Stimulated activated CD4-positive, alpha-beta T cell treated with anti-CD3 and anti-CD28 coated beads, Interleukin-2, amount 100 ng/mL, for 24 hours (primary cell): ENCODE measurements around the gene DNM3.

Experiments used
- DNase-seq, 2 donors: peaks; one replicate each; pipeline ENCODE4 v3.0.0-alpha.2; 2020

Gene DNM3

DNA sequence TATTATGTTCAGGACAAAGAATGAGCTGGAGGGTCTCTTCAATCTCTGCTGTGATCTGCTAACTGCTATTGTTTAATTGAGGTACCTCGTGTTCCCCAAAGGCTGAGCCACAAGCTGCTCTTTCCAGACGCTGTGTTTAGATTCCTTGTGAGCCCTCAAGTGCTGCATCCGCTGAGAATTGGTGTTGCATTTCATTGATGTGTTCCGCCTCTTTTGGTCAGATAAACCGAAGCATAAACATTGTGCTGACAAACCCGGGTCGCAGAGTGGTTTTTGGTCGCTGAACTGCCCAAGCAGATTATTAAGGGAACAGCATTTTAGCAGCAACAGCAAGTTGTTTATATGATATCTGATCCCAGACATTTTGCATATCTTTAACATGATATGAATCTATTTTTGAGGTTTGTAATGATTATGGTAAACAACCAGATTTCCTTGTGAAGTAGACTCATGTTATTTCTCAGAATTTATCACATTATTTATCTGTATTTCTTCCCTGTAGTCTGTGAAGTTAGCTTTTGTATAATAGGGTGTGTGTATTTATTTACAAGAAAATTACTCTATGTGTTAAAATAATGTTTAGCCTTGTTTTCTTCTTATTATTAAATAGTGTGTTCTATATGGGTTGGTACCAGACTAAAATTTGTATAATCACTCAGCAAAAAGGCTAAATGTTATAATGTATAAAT is 362.0 kb downstream of the DNM3 start:
- DNase-seq = no peak

DNA sequence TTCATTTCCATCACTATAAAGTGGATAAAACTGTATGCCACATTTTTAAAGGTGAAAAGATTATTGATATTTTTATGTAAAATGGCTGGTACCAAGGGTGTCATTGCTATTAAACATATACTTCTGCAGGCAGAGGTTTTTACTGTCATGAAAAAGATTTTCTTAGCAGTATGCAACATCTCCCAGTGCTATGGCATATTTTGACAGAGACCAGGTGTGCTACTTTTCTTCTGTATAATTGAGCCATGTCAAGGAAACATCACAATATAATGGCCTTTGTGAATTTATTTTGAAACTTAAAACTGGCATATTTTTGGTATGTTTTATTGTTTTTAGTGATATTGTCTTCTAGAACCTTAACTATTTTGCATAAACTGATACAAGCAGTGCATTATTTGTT is 362.6 kb downstream of the DNM3 start:
- DNase-seq = no peak

DNA sequence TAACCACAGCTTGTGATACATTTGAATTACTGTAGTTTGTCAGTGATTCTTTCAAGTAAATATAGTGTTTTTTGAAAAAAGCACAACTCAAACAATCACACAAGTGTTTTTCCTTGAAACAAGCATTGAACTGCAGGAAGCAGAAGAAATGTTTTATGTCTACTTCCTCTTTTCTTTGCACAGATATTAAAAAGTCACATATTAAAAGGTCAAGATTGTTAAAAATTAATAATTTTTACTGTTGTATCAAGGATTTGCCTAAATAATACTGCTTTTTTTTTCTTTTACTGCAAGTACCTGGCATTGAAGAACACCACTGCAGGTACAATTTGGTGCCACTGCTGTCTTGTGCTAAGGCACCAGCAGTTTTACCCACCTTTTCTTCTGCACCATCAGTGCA is 365.0 kb downstream of the DNM3 start:
- DNase-seq = no peak

DNA sequence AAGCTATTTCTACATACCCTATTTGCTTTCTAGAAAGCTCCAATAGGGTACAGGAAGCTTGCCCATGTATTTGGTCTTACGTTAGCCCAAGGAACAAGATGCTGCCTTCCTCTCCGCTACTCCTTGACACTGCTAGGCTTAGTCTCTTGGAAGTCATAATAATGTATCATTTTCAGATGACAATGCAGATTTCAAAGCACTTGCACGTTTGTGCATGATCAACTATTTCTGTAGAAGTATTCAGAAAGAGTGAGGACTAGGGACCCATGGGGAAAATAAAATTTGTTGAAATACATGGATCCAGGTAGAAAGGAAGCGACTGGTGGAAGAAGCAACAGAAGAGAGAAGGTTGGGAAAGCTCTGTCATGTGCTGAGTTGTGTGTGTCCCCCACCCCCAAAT is 367.3 kb downstream of the DNM3 start:
- no peak for DNase-seq

DNA sequence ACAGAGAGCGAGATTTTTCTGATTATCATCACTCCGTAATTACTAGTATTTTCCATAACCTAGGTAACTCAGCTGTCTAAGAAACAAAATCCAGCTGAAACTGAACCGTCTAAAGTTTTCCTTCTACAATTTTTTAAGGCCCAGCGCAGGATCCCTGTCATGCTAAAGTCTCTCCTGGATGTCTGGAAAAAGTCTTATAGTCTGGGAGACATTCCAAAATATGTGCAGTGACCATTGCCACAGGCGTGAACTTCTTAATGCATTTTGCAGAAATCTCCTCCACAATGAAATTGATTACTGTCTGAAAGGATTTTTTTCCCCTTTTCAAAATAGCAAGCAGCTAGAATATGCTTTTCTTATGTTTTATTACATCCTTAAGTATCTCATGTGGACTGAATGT is 369.9 kb downstream of the DNM3 start:
- no peak for DNase-seq

DNA sequence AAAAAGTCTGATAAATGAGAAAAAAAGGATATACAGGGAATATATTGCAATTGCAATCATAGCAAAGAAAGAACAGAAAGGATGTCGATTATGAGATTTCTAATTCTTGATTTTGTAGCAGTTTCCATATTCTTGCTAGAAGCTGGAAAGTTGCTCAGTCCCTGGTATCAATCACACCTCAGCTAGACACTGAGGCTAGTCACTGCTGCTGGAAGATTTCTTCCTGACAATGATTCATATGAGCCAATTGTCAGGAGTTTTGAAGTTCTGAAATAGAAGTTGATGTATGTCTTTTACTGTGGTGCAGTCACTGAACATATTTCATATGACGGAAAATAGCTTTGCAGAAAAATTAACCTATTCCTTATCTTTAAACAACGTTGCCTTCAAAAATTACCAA is 370.8 kb downstream of the DNM3 start:
- DNase-seq = no peak

DNA sequence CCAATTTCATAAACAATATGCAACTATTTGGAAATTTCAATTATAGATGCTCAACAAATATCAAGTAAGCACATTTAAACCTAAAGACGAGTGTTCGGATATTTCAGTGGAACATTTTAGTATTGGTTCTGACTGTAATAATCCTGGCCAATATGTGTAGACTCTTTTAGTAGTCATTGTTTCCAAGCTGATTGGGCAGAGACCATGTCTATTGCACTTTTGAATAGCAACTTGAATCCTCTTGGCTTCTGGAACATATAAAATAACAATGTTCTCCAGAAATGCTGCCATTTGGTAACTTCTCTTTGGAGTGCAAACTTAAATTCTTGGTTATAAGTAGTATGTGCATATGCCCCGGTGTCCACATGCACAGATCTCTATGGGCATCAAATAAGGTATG is 373.7 kb downstream of the DNM3 start:
- DNase-seq = no peak

DNA sequence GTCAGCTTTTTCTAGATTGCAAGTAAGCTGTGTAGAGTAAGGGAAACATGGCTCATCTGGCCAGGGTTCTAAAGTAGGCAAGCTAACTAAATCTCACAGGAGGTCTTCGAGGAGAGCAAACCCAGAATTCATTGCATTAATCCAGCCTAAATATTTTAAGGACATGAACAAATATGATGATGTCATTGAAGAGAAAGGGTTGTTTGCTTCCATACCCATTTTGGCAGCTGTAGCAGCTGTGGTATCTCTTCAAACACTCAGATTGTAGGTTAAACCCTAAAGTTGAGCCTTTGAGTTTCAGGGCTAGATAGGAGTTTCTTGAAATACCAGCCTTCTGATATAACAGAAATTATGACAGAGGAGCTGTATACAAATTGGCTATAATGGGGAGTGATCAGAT is 378.7 kb downstream of the DNM3 start:
- no peak for DNase-seq

DNA sequence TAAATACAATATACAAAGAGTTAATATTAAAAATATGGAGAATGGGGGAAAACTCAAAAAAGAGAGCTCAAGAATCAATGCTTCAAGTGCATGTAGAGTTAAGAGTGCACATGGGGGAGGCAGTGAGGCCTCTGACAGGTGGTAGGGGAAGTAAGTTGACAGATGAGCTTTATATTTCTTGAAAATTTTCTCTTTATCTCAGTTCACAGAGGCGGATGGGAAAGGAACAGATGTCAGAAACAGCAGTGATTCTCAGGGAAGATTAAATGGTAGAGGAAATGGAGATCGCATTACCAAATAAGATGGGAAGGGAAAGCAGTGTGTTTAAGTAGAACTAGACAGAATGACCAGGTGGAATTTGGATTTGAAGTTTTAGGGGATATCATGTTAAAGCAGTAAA is 379.1 kb downstream of the DNM3 start:
- no peak for DNase-seq

DNA sequence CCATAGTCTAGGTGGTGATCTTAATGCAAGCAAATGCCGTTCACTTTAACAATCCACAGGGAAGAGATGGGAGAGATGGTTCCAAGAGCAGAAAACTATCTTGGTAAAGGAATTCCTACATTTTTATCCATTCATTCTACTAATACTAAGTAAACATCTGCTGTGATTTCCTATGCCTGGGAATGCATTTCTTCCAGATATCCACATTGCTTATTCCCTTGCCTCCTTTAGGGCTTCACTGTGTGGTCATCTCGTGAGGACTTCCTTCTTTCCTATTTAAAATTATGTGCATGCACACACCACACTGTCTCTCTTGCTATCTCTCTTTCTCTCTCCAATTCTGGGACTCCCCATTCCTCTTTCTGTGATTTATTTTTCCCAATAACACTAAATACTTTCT is 380.1 kb downstream of the DNM3 start:
- no peak for DNase-seq

DNA sequence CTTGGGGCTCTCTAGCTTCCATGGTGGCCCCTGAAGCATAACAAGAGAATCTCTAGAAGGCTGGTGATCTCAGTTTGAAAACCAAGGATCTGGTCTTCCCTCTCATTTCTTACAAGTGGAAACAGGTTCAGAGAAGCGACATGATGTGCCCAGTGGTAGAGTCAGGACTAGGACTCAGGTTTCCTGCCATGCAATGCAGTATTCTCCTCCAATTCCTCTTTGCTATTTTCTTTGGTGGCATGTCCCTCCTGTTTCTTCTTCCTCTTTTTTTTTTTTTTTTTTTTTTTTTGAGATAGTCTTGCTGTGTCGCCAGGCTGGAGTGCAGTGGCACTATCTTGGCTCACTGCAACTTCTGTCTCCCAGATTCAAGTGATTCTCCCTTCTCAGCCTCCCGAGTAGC is 383.6 kb downstream of the DNM3 start:
- DNase-seq = no peak

DNA sequence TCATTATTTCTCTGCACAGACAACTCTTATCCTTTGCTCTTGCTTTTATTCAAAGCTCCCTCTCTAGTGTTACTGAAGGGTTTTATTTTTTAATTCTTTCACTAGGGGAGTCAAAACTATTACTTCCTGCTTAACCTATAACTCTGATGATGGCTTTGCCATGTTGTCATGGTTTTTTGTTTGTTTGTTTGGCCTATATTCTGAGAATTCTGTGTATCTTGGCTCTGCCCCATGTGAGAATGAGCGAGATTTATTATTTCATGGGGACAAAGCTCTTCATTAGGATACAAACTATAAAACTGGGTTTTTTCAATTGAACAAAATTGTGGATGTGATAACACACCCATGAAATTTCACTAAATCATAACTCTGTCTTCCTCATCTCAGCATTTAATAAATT is 388.6 kb downstream of the DNM3 start:
- DNase-seq = no peak

DNA sequence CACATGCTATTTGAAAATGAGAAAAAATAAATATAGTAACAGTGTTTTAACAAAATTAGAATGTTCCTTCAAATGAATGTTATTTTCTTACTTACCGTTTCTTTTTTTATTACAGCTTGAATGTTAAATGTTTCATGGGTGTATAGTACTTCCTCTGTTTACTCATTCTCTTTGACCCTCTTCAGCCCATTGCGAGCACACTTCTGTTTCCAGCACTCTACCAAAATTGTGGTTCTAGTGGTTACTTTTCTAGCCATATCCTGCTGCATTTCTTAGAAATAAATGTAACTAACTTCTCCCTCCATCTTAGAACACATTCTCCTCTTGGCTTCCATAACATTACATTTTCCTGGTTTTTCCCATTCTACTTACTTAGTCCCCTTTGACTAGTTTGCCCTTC is 389.2 kb downstream of the DNM3 start:
- DNase-seq = no peak

DNA sequence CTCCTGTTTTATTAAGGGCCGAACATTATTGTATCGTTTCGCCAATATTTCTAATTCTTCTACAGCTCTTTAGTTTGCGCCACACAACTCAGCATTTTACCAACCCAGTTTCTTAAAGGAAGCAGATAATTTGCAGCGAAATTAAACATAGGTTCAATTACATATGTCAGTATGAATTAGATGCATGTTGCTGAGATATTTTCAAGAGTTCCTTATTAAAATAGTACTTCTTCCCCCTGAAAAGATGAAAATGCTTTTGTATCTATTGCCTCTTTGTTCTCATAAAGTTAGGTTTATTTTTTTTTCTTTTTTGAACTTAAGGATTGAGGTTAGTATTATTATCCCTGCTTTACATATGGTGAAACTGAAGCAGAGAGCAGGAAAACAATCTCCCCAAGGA is 395.7 kb downstream of the DNM3 start:
- no peak for DNase-seq

DNA sequence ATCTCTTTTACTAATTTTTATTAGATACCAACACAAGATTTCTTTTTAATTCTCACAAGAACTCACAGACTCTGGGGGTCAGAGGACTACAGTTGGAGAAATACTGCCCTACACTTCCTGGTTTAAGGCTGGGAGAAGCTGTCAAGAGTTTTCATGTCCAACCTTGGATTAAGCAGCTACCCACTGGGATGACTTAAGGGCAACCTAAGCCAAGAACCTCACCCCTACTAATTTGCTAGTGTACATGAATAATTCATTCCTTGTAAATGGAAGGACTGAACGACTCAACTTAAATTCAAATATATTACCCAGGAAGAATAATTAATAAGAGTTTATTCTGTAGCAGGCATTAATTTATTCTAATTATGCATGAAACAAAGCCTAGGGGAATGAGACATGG is 396.9 kb downstream of the DNM3 start:
- no peak for DNase-seq

DNA sequence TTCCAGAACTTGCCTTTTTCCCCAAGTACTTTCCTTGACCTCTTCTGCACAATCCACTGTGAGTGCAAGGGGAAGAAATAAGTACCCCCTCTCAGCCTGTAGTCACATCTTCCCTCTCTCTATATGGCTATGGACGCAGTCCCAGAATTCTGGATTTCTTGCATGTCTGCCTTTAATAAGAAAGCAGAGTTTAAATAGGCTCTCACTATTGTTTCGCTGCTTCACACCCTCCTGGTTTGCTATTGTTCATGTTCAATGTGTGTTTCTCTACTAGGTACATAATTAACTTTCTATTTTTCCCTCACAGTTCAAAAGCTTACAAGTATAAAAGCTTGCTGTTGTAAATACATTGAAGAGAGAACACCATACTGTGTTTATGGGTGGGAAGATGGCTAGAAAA is 397.7 kb downstream of the DNM3 start:
- DNase-seq = no peak

DNA sequence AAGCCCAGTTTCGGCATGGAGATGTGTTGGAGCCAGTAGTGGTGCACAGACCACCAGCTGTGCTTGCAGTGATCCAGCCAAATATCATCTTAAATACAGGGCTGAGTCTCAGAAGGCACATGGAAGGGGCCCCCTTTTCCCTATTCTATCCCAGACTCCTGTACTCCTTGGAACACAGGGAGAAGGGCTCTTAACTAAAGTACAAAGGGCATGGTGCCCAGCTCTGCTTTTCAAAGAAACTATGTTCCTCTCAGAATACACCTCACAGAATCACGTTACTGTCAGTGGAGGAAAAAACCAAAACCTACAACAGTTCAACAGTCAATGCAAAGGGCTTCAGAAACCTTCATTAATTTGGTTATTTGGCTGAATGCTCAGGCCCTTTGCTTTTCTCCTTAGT is 398.6 kb downstream of the DNM3 start:
- no peak for DNase-seq

DNA sequence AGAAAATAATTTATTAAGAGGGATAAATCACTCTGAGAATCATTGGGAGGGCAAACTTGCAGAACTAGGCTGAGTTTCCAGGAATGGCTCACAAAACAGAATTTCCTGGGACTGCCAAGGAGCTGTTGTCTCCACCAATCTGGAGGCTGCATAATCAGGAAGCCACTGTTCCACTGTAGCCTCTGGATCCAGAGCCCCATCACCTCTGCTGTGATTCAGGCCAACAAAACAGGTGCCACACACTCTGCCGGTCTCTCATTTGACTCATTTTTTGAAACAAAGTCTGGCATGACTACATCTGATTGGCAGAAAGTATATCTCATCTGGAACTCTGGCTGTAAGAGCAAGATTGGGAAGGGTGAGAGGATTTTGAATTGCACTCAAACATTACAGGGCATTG is 400.2 kb downstream of the DNM3 start:
- no peak for DNase-seq

DNA sequence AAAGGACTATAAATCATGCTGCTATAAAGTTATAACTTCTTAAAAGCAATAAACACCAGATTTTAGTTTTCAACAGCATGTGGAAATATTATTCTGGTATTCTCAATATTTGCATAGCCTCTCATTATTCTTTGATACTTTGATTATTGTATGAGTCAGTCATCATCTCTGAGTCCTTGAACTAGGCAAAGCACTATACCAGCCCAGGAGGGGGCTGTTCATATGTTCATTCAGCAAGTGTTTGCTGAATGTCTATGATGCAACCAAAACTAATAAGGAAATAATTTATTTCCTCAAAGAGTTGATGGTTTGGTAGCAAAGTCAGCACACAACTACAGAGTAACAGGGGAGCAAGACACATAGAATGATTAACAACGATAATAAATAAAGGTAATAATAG is 403.6 kb downstream of the DNM3 start:
- no peak for DNase-seq

DNA sequence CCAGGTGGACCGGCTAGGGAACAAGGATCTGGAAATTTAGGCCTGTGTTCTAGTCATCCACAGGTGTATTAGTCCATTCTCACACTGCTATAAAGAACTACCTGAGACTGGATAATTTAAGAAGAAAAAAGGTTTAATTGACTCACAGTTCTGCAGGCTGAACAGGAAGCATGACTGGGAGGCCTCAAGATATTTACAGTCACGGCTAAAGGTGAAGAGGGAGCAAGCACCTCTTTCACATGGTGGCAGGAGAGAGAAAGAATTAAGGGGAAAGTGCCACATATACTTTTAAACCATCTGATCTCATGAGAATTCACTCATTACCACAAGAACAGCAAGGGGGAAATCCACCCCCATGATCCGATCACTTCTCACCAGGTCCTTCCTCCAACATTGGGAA is 404.5 kb downstream of the DNM3 start:
- no peak for DNase-seq

DNA sequence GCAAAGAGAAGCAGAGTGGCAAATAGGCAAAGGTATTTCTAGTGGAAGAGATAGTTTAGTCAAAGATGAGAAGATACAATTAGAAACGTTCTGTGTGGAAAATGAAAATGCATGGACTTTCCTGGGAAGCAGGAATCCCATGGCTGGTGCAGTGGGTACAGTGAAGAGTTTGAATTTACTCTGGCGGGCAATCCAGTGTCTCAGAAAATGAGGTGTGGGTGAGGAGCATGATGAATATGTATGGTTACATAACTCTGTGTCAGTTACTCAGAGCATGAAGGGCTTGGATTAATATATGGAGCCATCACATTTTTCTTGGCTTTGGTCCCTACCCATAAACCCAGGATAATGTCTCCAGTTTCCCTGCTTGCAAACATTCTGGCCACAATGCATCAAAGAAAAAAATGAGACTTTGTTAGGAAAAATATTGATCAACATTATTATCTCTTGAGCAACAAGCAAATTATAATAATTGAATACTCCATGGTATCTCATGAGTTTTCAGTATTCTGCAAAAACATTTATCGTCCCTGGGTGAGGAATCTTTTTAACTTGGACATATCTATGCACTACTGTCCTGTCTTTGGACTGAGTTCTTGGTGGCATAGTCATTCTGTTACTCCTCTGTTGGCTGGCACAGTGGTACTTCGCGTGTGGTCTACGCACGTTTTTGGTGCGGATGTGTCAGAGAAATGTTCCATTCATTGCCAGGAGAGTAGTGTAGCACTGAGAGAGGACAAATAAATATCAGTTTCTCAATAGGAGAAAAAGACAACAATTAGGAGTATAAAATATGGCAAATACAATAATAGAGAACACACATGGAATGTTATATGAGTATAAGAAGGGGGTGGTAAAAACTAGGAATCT is 405.5 kb downstream of the DNM3 start:
- no peak for DNase-seq

DNA sequence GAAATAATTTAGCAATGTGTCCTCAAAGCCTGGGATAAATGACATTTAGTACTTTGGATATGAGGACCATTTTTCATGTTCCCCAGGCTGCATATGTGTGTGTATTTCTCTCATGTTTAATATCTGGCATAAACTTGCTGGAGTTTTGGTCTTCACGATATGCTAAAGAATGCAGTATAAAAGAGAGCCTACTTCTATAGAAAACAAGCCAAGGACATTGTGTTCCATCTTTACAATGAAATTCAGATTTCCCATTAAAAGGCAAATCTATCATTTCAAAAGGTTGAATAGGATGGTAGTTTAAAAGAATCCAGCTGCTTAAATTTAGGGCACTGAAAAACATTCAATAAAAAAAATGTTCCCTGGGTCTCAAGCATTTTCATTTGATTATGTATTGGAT is 410.2 kb downstream of the DNM3 start:
- no peak for DNase-seq

DNA sequence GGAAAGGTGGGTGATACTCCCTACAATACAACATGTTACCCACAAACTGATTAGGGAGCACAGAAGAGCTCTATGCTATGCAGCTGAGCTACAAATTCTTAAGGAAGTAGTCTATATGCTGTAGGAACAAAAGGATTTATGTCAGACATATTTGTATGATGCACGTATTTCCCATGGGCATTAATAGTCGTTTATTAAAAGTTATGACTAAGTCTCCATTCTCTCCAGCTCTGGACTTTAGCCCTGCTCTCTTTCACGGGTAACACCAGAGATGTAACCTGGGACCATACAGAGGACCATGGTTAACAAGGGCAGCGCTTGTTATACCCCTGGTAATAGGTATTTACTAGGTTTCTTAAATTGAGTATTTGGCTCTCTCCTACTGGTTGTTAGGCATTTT is 411.0 kb downstream of the DNM3 start:
- DNase-seq = no peak

DNA sequence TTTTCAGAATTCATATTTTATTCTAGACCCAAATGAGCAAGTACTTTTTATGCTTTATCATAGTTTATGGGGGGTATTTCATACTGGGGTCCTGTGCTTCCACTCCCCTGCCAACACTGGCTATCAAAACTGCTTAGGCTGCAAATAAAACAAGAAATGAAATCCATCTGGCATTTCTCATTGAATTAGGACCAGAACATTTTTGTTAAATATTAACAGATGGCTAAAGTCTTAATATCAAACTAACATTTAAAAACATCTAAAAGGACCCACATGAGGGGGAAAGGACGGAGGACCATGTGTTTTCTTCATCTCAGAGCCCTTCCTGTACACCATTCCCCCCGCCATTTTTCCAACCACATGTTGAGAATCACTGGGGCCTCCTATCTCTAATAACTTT is 411.7 kb downstream of the DNM3 start:
- DNase-seq = no peak
